ENCODE measurements around the gene E2F3.
"Not testable (repeated sequence)": the region's sequence is repeated elsewhere in the genome, so short reads cannot be mapped to it uniquely, and the experiment has no call there.

Gene E2F3

GRCh38 chr6:20472748-20473147 is 71.1 kb downstream of the E2F3 start:
- no peak for DNase-seq

- DNase-seq = no peak
These were observed 71.8 kb downstream of the E2F3 start for GRCh38 chr6:20473518-20473917.

DNA sequence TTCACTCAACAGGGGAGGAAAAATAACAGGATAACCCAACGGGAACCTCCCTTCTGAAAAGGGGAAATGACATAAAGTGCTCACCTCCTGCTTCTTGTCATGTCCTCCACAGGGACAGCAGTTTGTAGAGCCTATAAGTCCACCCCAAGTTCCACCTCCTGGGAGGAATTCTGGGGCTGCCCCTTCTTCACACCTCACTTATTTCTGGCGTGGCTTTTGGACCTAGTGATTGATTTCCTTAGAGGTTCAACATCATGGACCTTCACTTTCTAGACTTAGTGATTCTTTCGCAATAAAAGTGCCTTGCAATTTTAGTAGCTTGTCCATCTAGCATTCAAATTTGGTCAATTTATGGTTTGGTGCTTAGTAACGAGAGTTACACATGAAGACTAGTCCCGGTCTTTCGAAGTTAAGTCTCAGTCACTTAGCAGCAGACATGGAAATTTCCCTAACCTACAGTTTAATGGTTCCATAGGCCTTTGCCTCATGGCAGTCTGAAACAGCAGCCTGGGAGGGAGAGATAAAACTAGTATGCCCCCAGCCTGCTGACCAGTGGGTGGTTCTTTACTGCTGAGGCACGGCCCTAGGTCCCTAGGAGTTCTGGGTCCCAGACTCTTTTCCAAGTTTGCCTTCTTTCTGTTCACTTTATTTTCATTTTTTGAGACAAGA is 73.3 kb downstream of the E2F3 start:
- DNase-seq = no peak

DNA sequence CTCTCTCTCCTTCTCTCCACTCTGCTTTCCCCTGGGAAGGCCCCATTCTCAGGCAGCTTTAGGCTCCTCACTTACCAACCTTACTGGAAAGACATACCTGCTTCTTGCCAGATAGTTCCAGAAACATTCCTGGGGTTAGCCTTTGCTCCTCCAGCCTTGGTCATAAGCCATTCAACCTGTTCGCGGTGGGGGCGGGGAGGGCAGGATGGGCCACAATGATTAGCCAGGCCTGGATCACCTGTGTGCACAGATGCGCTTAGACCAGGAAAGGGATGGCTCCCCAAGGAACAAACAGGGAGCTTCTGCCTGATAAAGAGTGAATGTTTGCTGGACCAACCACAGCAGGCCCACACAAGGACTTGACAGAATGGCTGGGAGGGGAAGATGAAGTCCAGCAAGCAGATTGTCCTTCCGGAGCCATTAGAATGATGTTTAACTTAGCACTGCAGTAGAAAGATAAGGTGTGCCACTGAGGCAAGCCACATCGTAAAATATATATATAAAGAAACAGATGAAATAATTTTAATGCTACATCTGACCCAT is 74.9 kb downstream of the E2F3 start:
- no peak for DNase-seq

DNA sequence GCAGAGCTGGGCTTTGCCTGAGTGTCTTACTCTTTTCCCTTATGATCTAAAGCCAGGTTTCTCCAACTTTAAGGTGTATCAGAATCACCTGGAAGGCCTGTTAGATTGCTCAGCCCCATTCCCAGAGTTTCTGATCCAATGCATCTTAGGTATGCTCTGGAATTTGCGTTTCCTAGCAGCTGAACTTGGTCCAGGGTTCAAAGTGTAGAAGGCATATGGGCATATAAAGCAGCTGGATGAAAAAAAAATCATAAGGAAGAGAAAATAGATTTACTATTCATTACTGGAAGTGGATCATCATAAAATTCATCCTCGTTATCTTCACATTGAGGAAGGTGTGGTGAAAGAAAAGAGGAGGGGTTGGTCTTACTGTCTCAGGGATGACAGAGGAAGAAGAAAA is 75.8 kb downstream of the E2F3 start:
- DNase-seq = no peak

DNA sequence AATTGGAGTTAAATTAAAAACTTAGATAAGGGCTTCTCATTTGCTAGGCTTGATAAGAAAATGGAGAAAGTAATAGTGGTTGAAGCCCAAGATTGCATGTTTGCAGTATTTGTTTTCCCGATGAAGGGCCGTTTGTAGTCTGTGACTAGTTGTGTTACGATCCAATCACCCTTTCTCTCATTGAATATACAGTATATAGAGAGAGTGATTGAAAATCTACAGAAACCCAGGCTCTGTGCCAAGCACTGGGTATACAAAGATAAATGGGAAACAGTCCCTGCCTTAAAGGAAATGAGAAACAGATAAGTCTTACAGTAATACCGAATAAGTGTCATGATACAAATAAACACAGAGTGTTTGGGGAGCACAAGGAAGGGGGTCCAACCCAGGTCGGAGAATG is 77.4 kb downstream of the E2F3 start:
- no peak for DNase-seq

DNA sequence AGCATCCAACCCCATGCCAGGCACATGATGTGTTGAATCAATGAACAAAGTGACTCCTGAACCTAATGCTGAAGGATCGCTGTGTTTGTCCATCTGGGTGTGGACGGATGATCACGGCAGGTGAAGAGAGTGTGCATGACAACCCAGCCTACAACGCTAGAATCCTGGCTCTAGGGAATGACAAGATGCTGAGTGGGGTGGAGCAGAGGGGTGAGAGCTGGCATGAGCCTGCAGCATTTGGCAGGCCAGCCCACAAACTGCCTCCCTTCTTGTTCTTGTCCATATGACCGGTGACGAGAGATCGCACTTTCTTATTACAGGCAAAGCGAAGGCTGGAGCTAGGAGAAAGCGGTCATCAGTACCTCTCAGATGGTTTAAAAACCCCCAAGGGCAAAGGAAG is 77.8 kb downstream of the E2F3 start:
- DNase-seq = no peak

GRCh38 chr6:20481281-20481680 is 79.6 kb downstream of the E2F3 start:
- DNase-seq = no peak

- DNase-seq = no peak
These were observed 82.3 kb downstream of the E2F3 start for GRCh38 chr6:20483887-20484497.

GRCh38 chr6:20486641-20487040 is 85.0 kb downstream of the E2F3 start:
- no peak for DNase-seq

DNA sequence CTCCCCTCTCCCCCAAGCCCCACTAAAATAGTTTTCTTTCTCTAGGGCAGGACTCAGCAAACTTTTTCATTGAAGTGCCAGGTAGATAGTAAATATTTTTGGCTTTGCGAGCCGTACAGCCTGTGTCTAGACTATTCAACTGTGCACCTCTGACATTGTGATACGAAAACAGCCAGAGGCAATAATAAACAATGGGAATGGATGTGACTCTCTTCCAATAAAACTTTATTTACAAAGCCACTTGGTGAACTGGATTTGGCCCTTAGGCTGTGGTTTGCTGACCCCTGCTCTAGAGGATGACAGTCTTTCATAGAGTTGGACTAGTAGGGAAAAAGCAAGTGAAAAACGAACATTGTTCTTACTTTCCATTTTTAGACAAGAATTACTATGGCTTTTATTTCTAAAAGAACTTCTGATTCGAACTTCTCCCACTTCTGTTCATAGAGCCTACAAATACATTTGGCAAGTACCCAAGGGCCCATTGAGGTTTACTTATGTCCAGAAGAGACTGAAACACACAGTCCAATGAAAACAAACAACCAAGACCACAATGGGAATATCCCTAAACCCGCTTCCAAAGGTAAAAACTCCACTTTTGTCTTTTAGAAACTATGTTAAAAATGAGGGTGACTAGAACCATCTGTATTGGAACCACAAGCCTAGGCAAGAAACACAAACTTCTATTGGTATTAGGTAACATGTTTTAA is 86.1 kb downstream of the E2F3 start:
- DNase-seq = no peak

- DNase-seq = no peak
These were observed 88.9 kb downstream of the E2F3 start for GRCh38 chr6:20490591-20490990.

GRCh38 chr6:20492099-20492498 is 90.4 kb downstream of the E2F3 start:
- DNase-seq = no peak

DNA sequence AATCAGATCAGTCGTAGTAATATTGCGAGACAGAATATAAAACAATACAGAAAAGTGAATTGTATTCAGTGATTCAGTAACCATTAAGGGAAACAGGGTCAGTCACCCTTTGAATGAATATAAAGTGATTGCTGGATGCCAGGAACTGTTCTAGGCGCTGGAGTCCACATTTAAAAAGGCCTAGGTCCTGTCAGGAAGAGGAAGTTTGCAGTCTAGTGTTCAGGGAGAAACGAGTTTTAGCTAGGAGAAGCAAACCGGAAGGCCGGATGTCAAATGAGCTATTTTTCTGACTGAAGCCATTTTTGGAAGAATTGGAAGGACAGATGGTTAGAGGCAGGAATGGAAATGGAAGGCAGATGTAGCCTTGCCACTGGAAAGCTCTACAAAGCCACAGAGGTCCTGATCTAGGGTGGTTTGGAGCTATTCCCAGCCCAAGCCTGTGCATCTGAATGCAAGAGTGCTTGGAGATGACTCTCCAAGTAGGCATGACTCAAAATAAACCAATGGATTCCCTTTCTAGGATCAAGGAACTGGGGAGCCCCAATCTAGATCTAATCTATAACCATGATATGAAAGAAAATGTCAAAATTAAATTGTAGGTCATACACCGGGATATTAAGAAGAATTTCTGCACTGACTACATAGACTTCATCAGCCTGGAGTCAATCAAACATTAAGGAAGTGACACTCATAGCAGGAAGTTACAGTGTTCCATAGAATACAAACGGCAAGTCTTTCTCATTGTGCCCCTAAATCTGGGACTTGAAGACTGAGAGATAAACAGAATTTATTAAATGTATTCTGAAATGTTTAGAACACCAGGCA is 95.7 kb downstream of the E2F3 start:
- DNase-seq = no peak

DNA sequence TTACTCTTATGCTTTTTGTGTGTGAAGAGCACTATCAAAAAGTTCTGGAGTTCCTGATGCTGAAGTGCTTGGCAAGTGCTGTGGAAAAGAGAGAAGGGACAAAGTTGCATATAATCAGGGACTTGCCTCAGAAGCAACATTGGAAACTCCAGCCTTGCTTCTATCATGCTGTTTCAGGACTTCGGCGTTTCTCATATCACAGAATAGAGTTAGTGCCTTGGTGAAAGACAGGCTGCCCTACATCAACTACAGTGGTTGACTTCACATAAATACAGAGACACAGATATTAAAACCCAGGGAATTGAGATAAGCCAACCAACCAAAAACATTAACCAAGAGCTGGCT is 96.3 kb downstream of the E2F3 start:
- DNase-seq = no peak

GRCh38 chr6:20509212-20509611 is 107.5 kb downstream of the E2F3 start:
- no peak for DNase-seq

DNA sequence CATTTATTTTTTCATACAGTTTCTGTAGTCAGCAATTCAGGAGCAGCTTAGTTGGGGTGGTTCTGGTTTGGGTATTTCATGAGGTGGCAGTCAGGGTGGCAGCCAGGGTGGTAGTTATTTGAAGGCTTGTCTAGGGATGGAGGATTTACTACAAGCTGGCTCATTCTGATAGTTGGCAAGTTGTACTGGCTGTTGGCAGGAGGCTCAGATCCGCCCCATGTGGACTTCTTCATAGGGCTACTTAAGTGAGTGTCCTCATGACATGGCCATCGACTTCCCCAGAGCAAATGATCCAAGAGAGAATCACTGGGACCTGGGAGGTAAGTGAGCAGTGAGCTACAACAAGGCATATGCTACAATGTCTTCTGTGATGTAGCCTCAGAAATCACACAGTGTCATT is 110.2 kb downstream of the E2F3 start:
- DNase-seq = no peak

DNA sequence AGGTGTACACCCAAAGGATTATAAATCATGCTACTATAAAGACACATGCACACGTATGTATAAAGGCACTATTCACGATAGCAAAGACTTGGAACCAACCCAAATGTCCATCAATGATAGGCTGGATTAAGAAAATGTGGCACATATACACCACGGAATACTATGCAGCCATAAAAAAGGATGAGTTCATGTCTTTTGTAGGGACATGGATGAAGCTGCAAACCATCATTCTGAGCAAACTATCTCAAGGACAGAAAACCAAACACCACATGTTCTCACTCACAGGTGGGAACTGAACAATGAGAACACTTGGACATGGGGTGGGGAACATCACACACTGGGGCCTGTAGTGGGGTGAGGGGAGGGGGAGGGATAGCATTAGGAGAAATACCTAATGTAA is 123.5 kb downstream of the E2F3 start:
- DNase-seq = not testable (repeated sequence)

GRCh38 chr6:20529086-20529448 is 127.4 kb downstream of the E2F3 start:
- not testable (repeated sequence) for DNase-seq

DNA sequence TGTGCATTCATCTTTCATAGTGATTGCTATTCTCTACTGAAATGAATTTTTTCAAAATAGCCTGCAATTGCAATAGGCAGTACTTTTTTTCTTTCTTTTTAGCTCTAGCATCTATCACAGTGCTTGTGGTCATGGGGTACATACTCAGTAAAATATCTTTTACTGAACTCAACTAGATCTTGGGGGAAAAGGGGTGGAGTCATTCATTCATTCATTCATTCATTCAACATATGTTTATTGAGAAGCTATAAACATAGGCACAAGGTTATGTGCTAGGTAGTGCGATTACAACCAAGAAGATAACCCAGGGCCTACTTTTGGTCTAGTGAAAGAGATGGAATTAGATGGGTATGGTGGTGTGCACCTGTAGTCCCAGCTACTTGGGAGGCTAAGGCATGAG is 131.2 kb downstream of the E2F3 start:
- DNase-seq = no peak

- DNase-seq = no peak
These were observed 132.1 kb downstream of the E2F3 start for GRCh38 chr6:20533746-20534294.

- DNase-seq = peak; percentile 86
These were observed 132.9 kb downstream of the E2F3 start, which contains the start of gene CDKAL1 for GRCh38 chr6:20534295-20535262. Gene CDKAL1, plus strand, starts transcription at chr6:20534457. Its CDS starts 11,894 bp downstream, at chr6:20546351.
